COLO829 (cell line): ENCODE results near the gene TAF1L.

ENCODE experiments used
- DNase-seq: peaks from one replicate; pipeline ENCODE4 v3.0.0; 2012; ENCODE audit warnings: low spot score

The TAF1L gene

DNA sequence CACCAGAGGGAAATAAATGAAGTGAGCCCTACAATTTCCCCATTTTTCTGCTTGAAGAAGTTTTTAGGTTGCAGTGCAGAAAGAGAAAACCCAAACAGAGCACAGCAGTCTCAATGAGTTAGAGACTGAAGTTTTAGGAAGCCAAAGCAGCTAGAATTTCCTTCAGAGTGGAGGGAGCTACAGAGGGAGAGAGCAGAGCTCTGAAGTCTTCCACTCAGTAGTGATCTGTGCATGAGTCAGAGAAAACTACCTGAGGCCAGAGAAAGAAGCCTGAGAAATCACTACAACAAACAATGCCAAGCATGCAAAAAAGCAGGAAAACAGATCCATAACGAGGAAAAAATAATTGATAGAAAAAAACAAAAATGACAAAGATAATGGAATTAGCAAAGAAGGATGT is 44.6 kb downstream of the TAF1L start:
- DNase-seq = no peak

DNA sequence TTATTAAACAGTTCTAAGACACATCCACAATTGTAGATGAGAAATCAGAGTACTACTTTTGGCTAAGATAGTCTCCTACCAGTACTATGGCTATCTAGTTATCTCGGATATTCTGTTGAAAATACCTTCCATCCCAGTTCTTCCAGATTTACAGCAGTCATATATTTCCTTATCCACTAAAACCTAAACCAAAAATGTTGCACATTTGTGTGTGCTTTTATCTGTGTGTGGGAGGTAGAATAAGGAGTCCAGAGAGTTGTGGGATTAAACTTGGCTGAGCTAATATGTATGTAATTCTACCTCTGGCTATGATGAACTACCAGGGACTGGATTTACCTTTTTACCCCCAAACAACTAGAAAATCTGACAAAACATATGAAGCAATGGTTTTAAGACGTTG is 45.0 kb downstream of the TAF1L start:
- no peak for DNase-seq

DNA sequence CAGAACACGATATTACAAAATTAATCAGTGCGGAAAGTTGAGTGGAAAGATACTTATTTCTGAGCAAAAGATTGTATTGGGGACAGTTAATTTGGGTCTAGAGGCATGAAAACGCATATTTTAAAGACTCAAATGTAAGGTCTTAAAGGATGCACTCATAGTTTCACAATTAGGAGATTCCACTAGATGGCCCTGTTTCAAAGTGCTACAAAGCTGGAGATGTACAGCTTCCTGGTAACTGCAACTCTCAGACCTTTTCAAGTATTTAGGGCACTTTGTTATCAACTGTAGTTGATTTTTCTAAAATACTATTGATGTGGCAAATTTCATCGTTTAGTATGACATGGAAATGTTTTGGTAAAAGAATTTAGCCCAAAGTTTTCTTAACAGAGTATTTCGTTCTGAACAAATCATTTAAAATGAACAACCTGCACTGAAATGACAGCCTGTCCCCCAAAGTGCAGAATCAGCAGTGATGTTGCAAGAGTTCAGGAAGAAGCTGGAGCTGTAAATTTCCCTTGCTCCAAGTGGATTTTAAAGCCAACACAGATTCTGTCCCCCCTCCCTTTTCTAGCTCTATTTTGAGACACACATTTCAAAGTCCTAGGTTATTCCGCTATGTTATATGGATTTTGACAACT is 46.3 kb downstream of the TAF1L start:
- DNase-seq = peak; percentile 79

DNA sequence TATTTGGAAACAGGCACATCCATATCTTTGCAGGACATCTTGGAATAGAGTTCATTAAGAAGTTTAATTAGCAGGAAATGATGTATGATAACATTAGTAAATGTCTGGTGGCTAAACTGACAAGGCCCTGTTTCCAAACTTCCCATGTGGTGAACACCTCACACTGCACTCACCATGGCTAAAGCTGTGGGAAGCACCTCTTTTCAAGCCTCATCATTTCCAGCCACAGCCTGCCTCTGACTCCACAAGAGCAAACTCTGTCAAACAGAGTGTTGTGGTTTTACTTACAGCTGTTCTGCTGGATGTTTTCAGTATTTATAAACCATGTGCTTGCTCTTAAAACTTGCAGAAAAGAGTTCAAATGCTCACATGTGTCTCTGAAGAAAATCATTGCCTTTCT is 47.6 kb downstream of the TAF1L start:
- no peak for DNase-seq

DNA sequence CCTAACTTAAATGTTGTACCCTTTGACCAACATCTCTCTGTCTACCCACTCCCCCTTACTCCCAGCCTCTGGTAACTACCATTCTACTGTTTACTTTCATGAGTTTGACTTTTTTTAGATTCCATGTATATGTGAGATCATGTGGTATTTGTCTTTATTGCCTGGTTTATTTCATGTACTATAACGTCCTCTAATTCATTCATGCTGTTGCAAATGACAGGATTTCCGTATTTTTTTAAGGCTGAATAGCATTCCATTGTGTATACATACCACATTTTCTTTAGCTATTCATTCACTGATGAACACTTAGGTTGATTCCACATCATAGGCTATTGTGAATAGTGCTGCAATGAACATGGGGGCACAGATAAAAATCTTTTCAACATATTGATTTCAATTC is 50.7 kb downstream of the TAF1L start:
- no peak for DNase-seq

DNA sequence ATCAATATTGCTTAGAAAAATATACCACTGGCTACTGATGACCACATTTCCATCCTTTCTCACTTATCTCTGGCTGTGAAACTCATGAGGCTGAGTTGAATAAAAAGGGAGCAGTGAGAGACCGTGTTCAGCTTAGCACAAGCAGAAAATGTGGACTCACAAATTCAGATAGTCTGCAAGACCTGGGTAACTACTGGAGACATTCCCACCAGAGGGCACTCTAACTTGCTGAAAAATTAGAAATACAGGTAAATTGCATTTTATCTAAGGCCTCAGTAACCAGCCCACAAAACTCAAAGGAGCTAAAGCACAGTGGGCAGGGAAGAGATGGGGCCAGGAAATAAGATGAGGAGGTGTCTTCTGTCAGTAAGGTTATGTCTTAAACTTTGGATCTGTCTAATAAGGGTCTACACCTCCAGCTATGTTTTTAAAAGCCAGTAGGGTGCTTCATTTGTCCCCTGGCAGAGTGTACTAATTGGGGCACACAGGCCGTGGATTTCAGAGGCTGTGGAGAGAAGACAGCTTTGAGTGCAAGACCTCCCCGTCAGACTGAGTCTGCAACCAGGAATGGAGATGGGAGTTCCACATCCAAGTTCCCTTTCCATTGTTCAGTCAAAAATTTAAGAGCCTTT is 53.8 kb downstream of the TAF1L start:
- DNase-seq = no peak

DNA sequence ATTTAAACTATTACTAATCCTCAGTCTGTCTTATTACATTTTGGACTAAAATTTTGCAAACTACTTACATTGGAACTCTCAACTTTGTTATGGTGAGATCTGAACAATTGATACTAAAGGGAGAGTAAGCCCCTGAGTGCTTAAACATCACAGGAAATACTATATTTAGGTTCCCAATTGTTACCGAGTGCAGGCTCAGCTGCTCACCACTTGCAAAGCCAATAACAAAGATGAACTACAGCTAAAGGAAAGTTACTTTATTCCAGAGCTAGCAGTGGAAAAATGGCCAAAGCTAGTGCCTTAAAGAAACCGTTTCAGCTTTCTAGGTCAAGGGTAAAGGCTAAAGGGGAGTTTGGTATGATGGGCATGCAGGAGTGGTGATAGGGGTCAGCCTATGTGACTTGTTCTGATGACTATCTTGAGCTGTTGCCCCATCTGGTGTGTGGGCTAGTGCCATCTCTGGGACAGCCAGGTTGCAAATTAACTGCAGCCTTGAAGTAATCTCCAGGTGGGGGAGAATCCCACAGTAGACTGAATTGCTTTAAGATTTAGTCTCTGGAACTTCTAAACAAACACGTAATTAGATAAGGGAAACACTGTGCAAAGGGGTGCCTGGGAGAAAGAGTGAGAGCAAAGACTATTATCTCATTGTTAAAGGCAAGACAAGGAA is 54.7 kb downstream of the TAF1L start:
- no peak for DNase-seq

DNA sequence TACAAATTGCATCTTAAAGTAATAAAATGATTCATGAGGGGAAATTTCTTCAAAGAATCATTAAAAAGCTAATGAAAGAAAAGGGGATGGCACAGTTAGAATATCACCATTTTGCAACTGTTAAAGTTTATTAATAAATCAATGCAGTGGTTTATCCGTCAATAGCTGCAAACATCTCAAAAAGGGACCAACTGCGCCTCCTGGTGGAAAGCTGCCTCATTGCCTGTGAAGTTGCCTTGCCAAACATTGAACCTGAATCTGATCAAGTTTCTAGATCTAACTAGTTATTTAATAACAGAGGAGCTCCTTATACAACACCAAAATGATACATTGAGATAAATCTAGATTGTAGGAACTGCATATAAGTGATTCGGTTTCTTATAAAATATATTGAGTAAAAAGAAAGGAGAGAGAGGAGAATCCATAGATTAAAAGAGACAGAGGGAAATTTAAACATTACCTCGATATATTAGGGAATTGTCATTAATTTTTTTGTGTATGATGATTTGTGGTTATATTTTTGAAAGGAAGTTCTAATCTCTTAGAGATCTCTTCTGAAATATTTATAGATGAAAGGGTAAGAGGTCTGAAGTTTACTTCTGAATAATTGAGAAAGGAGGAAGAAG is 55.6 kb downstream of the TAF1L start:
- peak; percentile 54 for DNase-seq
